ENCODE data around the gene ELOVL7. TPM values are rescaled to one million over a fixed set of nuclear protein-coding genes. Genes with fewer than 3 reads are reported as not detected.

The ELOVL7 gene
- total and polyA plus RNA-seq, 10 of the 15 experiments (the other 5 are each of a cell fraction or from before 2014, with no cell fraction given): 0.26 to 1.2 (median 0.92) TPM

GRCh38 chr5:60829490-60830266, 14.4 kb downstream of the ELOVL7 start:
- peak overlapping the region; percentile 54 for H3K4me2 ChIP-seq (ENCODE audit: control insufficient read depth, insufficient read depth)
- SMC1A ChIA-PET (ENCODE audit: uncharacterized antibody, unreplicated experiment): no interaction called here
- H4K20me1 ChIP-seq (ENCODE audit: control insufficient read depth, insufficient read depth): no peaks in the 10 kb centered on the region
- CTCF ChIA-PET: interaction anchor here (0.9 kb wide), 1 partner anchor 109 kb away, joined by 3 read pairs; no protein-coding TSS in a partner anchor
- no peak for DNase-seq (ENCODE audit: low read depth, low spot score)
- H3K36me3 ChIP-seq (ENCODE audit: control insufficient read depth in 2 of 2, insufficient read depth in 2 of 2, low read length in 1 of 2): no peaks in the 10 kb centered on the region
- POLR2A ChIA-PET: no interaction called here
- in situ Hi-C loops (cut with MboI): no loop called here
- no peak for TF ChIP-seq ZBTB11 (CRISPR knock-in tag; IDR thresholded peaks at IDR 0.05)
- peak; percentile 31; the same call in 1 of the 2 replicates for TF ChIP-seq JUNB (IDR thresholded peaks at IDR 0.05)
- RAD21 ChIA-PET (ENCODE audit: unreplicated experiment): no interaction called here
- H2AFZ ChIP-seq (ENCODE audit: control insufficient read depth, low read depth, low read length): no peak overlapping the region; the same call in 1 of the 2 replicates
- BruUV-seq (replicated peaks): no TSS peak
- H3K4me1 ChIP-seq (ENCODE audit: control insufficient read depth, insufficient read depth, low read length): peaks cover 32% of the 10 kb centered on the region
- no peaks in the 10 kb centered on the region for H3K27me3 ChIP-seq (replicated peaks in 1 of 2; ENCODE audit: control insufficient read depth in 2 of 2, insufficient read depth in 2 of 2, low read length in 1 of 2)
- ATAC-seq: peak; percentile 54
- WGBS (ENCODE audit: insufficient coverage, insufficient replicate concordance, low lambda C conversion rate, missing lambda C conversion rate): 25% methylated on average over 2 of the region's 2 CpGs
- H3K9me3 ChIP-seq (replicated peaks; ENCODE audit: control insufficient read depth, insufficient read depth, low read length): peaks cover 3% of the 10 kb centered on the region; the same call in 1 of the 3 replicates
- no peak overlapping the region for H3K4me3 ChIP-seq
- H3K9ac ChIP-seq (ENCODE audit: control insufficient read depth, insufficient read depth, low read length): no peak overlapping the region
- intact Hi-C loops (cut with micrococcal nuclease; ENCODE audit: unreplicated experiment): no loop called here
- no peaks in the 10 kb centered on the region for H3K79me2 ChIP-seq (ENCODE audit: control insufficient read depth, insufficient read depth, low read length)
- no peak for FAIRE-seq
- no peak overlapping the region for H3K27ac ChIP-seq (ENCODE audit: control insufficient read depth, insufficient read depth)
